ENCODE results near the gene XRCC5.

The XRCC5 gene

DNA sequence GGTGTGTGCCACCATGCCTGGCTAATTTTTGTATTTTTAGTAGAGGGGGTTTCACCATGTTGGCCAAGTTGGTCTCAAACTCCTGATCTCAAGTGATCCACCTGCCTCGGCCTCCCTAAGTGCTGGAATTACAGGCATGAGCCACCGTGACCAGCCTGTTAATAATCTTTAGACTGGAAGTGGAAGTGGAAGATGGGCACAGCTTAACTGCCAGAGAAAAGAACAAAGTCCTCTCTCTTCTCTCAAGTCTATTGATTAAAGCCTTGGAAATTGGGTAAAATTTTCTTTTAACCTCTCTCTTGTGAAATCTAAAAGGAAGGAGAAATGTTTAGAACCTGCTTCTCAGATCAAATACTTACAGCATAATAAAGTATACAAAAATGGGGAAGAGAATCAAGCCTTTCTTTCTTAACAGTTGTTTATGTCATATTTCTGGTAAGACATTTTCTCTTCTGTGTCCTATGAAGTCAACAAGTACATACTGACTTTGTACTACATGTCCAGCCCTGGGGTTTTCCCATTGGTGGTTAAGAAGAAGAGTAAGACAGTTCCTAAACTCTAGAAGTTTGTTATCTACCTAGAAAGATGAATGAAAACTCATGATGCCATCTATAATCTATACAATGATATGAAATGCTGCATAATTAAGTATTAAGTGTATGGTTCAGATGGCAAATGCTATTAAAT, 22.8 kb upstream of the XRCC5 start:
- TF ChIP-seq ISL1 (CRISPR knock-in tag; IDR thresholded peaks at IDR 0.05), result no peak
- TF ChIP-seq ESRRG (CRISPR knock-in tag; IDR thresholded peaks at IDR 0.05), result no peak
- TF ChIP-seq TOX (CRISPR knock-in tag; IDR thresholded peaks at IDR 0.05; ENCODE audit: borderline replicate concordance), result no peak
- no peak for TF ChIP-seq ZNF565 (CRISPR knock-in tag; conservative IDR thresholded peaks at IDR 0.05; ENCODE audit: low read depth)
- TF ChIP-seq ZNF70 (CRISPR knock-in tag; IDR thresholded peaks at IDR 0.05), result no peak
- no peak for TF ChIP-seq BACH2 (CRISPR knock-in tag; IDR thresholded peaks at IDR 0.05; ENCODE audit: borderline replicate concordance)
- no peak for TF ChIP-seq CSDC2 (CRISPR knock-in tag; IDR thresholded peaks at IDR 0.05)
- TF ChIP-seq SNAI2 (CRISPR knock-in tag; IDR thresholded peaks at IDR 0.05), result no peak
- no peak for TF ChIP-seq TCF4 (CRISPR knock-in tag; IDR thresholded peaks at IDR 0.05; ENCODE audit: borderline replicate concordance)
- TF ChIP-seq, protein P1, sequence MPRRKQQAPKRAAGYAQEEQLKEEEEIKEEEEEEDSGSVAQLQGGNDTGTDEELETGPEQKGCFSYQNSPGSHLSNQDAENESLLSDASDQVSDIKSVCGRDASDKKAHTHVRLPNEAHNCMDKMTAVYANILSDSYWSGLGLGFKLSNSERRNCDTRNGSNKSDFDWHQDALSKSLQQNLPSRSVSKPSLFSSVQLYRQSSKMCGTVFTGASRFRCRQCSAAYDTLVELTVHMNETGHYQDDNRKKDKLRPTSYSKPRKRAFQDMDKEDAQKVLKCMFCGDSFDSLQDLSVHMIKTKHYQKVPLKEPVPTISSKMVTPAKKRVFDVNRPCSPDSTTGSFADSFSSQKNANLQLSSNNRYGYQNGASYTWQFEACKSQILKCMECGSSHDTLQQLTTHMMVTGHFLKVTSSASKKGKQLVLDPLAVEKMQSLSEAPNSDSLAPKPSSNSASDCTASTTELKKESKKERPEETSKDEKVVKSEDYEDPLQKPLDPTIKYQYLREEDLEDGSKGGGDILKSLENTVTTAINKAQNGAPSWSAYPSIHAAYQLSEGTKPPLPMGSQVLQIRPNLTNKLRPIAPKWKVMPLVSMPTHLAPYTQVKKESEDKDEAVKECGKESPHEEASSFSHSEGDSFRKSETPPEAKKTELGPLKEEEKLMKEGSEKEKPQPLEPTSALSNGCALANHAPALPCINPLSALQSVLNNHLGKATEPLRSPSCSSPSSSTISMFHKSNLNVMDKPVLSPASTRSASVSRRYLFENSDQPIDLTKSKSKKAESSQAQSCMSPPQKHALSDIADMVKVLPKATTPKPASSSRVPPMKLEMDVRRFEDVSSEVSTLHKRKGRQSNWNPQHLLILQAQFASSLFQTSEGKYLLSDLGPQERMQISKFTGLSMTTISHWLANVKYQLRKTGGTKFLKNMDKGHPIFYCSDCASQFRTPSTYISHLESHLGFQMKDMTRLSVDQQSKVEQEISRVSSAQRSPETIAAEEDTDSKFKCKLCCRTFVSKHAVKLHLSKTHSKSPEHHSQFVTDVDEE (CRISPR knock-in tag; IDR thresholded peaks at IDR 0.05), result no peak
- no peak for TF ChIP-seq RARB (CRISPR knock-in tag; IDR thresholded peaks at IDR 0.05)
- no peak for TF ChIP-seq CREB5 (CRISPR knock-in tag; IDR thresholded peaks at IDR 0.05; ENCODE audit: low read depth)
- TF ChIP-seq GLIS3 (CRISPR knock-in tag; IDR thresholded peaks at IDR 0.05), result no peak
- no peak for TF ChIP-seq OSR1 (CRISPR knock-in tag; IDR thresholded peaks at IDR 0.05)
- TF ChIP-seq ARNTL (CRISPR knock-in tag; IDR thresholded peaks at IDR 0.05; ENCODE audit: borderline replicate concordance, low read depth), result no peak
- TF ChIP-seq ZNF8 (CRISPR knock-in tag; IDR thresholded peaks at IDR 0.05), result no peak
- ATAC-seq, result no peak

GRCh38 chr2:216090369-216090786, 18.8 kb upstream of the XRCC5 start:
- TF ChIP-seq CSDC2 (CRISPR knock-in tag; IDR thresholded peaks at IDR 0.05) (no peak), ESRRG (CRISPR knock-in tag; IDR thresholded peaks at IDR 0.05) (no peak), CREB5 (CRISPR knock-in tag; IDR thresholded peaks at IDR 0.05; ENCODE audit: low read depth) (no peak), ZFP30 (CRISPR knock-in tag; IDR thresholded peaks at IDR 0.05) (no peak), TCF4 (CRISPR knock-in tag; IDR thresholded peaks at IDR 0.05; ENCODE audit: borderline replicate concordance) (no peak), ARNTL (CRISPR knock-in tag; IDR thresholded peaks at IDR 0.05; ENCODE audit: borderline replicate concordance, low read depth) (no peak), OSR1 (CRISPR knock-in tag; IDR thresholded peaks at IDR 0.05) (no peak), PATZ1 (CRISPR knock-in tag; IDR thresholded peaks at IDR 0.05; ENCODE audit: borderline replicate concordance) (no peak), ZFP3 (CRISPR knock-in tag; IDR thresholded peaks at IDR 0.05) (no peak), BACH2 (CRISPR knock-in tag; IDR thresholded peaks at IDR 0.05; ENCODE audit: borderline replicate concordance) (no peak), CSRNP3 (CRISPR knock-in tag; IDR thresholded peaks at IDR 0.05) (no peak), ZNF70 (CRISPR knock-in tag; IDR thresholded peaks at IDR 0.05) (no peak), ZNF565 (CRISPR knock-in tag; conservative IDR thresholded peaks at IDR 0.05; ENCODE audit: low read depth) (no peak), ZC3H10 (CRISPR knock-in tag; IDR thresholded peaks at IDR 0.05) (no peak)
- TF ChIP-seq, protein P1 (CRISPR knock-in tag; IDR thresholded peaks at IDR 0.05), result no peak
- no peak for ATAC-seq
